Measurements from ENCODE around the gene SDK1. TPM values are rescaled to one million over a fixed set of nuclear protein-coding genes. Genes with fewer than 3 reads are reported as not detected.

SDK1 gene
- total RNA-seq, 1 donor from 2014 or later = 5.4 TPM

DNA sequence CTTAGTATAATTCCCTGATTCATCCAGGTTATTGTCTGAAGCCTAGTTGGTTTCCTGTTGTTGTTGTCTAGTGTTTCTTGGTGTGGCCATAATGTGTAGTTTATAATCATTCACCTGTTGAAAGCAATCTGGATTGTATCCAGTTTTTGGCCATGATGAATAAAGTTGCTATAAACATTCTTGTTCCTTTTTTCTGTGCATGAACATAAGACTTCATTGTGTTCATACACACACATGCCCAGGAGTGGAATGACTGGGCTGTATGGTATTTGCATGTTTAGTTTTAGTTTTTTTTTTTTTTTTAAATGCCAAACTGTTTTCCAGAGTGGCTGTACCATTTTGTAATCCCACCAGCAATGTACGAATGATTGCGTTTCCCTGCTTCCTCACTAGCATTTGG lies 349.8 kb downstream of the SDK1 start:
- H3K9me3 Mint-ChIP-seq (ENCODE audit: unreplicated experiment) = no peaks in the 10 kb centered on the region
- TF ChIP-seq, protein P1, sequence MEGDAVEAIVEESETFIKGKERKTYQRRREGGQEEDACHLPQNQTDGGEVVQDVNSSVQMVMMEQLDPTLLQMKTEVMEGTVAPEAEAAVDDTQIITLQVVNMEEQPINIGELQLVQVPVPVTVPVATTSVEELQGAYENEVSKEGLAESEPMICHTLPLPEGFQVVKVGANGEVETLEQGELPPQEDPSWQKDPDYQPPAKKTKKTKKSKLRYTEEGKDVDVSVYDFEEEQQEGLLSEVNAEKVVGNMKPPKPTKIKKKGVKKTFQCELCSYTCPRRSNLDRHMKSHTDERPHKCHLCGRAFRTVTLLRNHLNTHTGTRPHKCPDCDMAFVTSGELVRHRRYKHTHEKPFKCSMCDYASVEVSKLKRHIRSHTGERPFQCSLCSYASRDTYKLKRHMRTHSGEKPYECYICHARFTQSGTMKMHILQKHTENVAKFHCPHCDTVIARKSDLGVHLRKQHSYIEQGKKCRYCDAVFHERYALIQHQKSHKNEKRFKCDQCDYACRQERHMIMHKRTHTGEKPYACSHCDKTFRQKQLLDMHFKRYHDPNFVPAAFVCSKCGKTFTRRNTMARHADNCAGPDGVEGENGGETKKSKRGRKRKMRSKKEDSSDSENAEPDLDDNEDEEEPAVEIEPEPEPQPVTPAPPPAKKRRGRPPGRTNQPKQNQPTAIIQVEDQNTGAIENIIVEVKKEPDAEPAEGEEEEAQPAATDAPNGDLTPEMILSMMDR (IDR thresholded peaks at IDR 0.05) = no peak
- no peak overlapping the region for H3K4me3 Mint-ChIP-seq (ENCODE audit: unreplicated experiment)
- no peaks in the 10 kb centered on the region for H3K4me1 Mint-ChIP-seq (ENCODE audit: unreplicated experiment)
- no peak overlapping the region for H3K27ac Mint-ChIP-seq (ENCODE audit: unreplicated experiment)
- no peaks in the 10 kb centered on the region for H3K36me3 Mint-ChIP-seq (ENCODE audit: unreplicated experiment)
- H3K27me3 Mint-ChIP-seq (ENCODE audit: unreplicated experiment) = no peaks in the 10 kb centered on the region
- DNase-seq (ENCODE audit: extremely low spot score, unreplicated experiment) = no peak

DNA sequence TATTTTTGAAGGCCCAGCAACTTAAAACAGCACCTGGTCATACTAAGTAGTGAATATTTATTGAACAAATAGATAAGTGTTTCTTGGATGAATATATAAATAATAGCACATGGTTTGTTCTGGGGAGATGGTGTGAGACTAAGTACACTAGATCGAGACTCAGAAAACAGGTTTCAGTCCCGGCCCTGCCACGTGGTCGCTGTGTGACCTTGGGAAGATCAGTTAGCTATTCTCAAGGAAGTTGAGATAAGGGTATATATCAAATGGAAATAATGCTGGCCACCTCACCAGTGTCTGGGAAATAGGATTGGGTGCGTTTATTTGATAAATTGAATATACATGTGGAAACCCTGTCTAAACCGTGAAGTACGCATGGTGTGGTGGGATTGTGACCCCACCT lies 354.6 kb downstream of the SDK1 start:
- no peak for DNase-seq (ENCODE audit: extremely low spot score, unreplicated experiment)
- no peaks in the 10 kb centered on the region for H3K36me3 Mint-ChIP-seq (ENCODE audit: unreplicated experiment)
- no peak overlapping the region for H3K27ac Mint-ChIP-seq (ENCODE audit: unreplicated experiment)
- no peaks in the 10 kb centered on the region for H3K9me3 Mint-ChIP-seq (ENCODE audit: unreplicated experiment)
- H3K4me1 Mint-ChIP-seq (ENCODE audit: unreplicated experiment) = no peaks in the 10 kb centered on the region
- no peak overlapping the region for H3K4me3 Mint-ChIP-seq (ENCODE audit: unreplicated experiment)
- TF ChIP-seq, protein P1 (IDR thresholded peaks at IDR 0.05) = no peak
- no peaks in the 10 kb centered on the region for H3K27me3 Mint-ChIP-seq (ENCODE audit: unreplicated experiment)

DNA sequence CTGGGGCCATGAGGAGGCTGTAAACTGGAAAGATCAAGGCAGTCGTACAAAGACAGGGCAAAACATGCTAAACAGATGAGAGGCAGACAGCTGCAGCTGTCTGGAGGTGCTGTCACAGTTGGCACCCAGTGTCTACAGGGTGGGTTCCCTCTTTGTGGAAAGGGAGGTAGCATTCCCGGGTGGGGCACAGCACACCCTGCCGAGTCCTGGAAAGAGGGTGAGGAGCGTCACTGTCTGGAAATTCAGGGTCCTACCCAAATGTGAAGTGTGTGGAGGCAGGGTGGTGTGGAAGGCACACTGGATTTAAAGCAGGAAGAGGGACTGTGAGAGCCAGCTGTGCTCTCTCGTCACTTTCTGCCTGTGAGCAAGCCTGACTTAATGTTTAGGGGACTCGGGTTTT lies 356.2 kb downstream of the SDK1 start:
- no peak overlapping the region for H3K4me3 Mint-ChIP-seq (ENCODE audit: unreplicated experiment)
- H3K27me3 Mint-ChIP-seq (ENCODE audit: unreplicated experiment) = no peaks in the 10 kb centered on the region
- no peaks in the 10 kb centered on the region for H3K4me1 Mint-ChIP-seq (ENCODE audit: unreplicated experiment)
- TF ChIP-seq, protein P1 (IDR thresholded peaks at IDR 0.05) = no peak
- DNase-seq (ENCODE audit: extremely low spot score, unreplicated experiment) = no peak
- H3K36me3 Mint-ChIP-seq (ENCODE audit: unreplicated experiment) = no peaks in the 10 kb centered on the region
- H3K9me3 Mint-ChIP-seq (ENCODE audit: unreplicated experiment) = no peaks in the 10 kb centered on the region
- H3K27ac Mint-ChIP-seq (ENCODE audit: unreplicated experiment) = no peak overlapping the region

DNA sequence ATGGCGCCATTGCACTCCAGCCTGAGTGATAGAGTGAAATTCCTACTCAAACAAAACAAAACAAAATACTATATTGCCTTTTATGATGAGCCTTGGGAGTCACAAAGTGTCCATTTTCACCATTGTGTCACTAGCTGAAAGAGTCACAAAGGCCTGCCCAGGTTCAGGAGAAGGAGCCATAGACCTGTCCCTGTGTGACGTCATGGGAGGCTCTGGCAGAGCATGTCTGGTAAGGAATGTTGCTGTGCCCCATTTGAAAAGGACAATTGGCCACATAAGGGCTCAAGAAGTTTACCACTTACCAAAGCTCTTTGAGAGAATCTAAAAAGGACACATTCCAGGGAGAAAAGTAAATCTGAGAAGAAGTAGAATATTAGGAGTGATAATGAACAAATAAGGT lies 367.7 kb downstream of the SDK1 start:
- no peak for DNase-seq (ENCODE audit: extremely low spot score, unreplicated experiment)
- Mint-ChIP-seq H3K27me3 (ENCODE audit: unreplicated experiment) (no peaks in the 10 kb centered on the region), H3K4me1 (ENCODE audit: unreplicated experiment) (no peaks in the 10 kb centered on the region), H3K9me3 (ENCODE audit: unreplicated experiment) (no peaks in the 10 kb centered on the region), H3K27ac (ENCODE audit: unreplicated experiment) (no peak overlapping the region), H3K4me3 (ENCODE audit: unreplicated experiment) (no peak overlapping the region), H3K36me3 (ENCODE audit: unreplicated experiment) (no peaks in the 10 kb centered on the region)
- TF ChIP-seq, protein P1 (IDR thresholded peaks at IDR 0.05) = no peak

DNA sequence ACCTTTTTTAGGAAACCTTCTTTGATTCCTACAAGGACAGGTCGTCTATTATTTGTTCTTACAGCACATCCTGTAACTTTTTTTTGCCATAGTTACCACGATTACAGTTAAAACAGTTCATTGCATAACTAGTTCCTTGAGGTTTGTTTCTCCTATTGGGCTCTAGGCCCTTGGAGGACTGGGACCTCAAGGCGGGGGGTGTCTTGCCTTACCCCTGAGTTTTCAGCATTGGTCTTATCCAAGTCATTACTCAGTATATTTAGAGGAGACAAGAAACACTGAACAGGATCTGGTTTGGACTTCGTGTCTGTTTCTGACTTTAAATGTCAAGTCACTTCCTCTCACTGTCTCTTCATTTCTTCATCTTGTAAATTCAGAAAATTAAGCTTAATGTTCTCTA lies 369.8 kb downstream of the SDK1 start:
- TF ChIP-seq, protein P1 (IDR thresholded peaks at IDR 0.05) = no peak
- Mint-ChIP-seq H3K4me1 (ENCODE audit: unreplicated experiment) (no peaks in the 10 kb centered on the region), H3K4me3 (ENCODE audit: unreplicated experiment) (no peak overlapping the region), H3K9me3 (ENCODE audit: unreplicated experiment) (no peaks in the 10 kb centered on the region), H3K27ac (ENCODE audit: unreplicated experiment) (no peak overlapping the region), H3K36me3 (ENCODE audit: unreplicated experiment) (no peaks in the 10 kb centered on the region), H3K27me3 (ENCODE audit: unreplicated experiment) (no peaks in the 10 kb centered on the region)
- DNase-seq (ENCODE audit: extremely low spot score, unreplicated experiment) = no peak

All from osteocyte (in vitro differentiated cells).